ENCODE data around the gene GRIN2D. TPM values are rescaled to one million over a fixed set of nuclear protein-coding genes. Genes with fewer than 3 reads are reported as not detected.

GRIN2D gene
- total RNA-seq, 4 donors from 2014 or later: 0.27 to 0.47 TPM; not detected in 2

DNA sequence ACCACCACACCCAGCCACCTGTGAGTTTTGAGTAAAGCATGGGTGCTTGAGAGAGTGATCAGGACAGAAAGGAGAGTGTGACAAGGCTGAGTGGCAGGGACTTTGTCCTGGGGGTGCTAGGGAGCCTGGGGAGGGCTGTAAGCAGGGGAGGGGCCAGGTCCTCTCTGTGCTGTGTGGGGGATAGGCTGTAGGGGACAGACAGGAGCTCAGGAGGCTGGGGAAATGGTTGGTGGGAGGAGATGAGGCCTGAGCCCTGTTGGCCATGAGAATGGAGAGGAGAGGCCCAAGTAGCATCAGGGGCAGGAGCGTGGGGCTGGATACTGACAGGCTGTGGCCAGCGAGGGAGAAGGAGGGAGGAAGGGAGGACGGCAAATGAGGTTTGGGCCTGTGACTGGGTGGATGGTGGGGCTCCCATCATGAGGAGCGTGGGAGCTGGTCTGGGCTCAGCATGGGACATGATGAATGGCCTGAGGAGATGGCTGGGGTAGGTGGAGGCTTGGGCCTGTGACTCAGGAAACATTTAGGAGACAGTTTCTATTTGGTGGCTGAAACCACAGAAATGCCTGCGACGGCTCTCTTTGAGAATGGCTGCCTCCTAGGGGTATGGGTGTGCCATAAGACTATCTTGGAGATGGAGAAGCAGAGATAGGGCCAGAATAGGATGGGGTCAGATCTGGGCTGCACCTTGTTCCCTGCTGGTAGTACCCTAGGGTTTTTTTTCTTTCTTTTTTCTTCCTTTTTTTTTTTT is 25.0 kb downstream of the GRIN2D start:
- peaks cover 0 to 17% (median 6%) of the 10 kb centered on the region in 4 donors for H3K4me1 ChIP-seq
- no peaks in the 10 kb centered on the region for H3K27me3 ChIP-seq
- H3K36me3 ChIP-seq: no peaks in the 10 kb centered on the region
- no peak overlapping the region for H3K4me3 ChIP-seq
- H3K27ac ChIP-seq: no peak overlapping the region
- no peaks in the 10 kb centered on the region for H3K9me3 ChIP-seq
- no peak for TF ChIP-seq POLR2A (IDR thresholded peaks at IDR 0.05)
- TF ChIP-seq, protein P1, sequence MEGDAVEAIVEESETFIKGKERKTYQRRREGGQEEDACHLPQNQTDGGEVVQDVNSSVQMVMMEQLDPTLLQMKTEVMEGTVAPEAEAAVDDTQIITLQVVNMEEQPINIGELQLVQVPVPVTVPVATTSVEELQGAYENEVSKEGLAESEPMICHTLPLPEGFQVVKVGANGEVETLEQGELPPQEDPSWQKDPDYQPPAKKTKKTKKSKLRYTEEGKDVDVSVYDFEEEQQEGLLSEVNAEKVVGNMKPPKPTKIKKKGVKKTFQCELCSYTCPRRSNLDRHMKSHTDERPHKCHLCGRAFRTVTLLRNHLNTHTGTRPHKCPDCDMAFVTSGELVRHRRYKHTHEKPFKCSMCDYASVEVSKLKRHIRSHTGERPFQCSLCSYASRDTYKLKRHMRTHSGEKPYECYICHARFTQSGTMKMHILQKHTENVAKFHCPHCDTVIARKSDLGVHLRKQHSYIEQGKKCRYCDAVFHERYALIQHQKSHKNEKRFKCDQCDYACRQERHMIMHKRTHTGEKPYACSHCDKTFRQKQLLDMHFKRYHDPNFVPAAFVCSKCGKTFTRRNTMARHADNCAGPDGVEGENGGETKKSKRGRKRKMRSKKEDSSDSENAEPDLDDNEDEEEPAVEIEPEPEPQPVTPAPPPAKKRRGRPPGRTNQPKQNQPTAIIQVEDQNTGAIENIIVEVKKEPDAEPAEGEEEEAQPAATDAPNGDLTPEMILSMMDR (IDR thresholded peaks at IDR 0.05): no peak
- no peak for DNase-seq

DNA sequence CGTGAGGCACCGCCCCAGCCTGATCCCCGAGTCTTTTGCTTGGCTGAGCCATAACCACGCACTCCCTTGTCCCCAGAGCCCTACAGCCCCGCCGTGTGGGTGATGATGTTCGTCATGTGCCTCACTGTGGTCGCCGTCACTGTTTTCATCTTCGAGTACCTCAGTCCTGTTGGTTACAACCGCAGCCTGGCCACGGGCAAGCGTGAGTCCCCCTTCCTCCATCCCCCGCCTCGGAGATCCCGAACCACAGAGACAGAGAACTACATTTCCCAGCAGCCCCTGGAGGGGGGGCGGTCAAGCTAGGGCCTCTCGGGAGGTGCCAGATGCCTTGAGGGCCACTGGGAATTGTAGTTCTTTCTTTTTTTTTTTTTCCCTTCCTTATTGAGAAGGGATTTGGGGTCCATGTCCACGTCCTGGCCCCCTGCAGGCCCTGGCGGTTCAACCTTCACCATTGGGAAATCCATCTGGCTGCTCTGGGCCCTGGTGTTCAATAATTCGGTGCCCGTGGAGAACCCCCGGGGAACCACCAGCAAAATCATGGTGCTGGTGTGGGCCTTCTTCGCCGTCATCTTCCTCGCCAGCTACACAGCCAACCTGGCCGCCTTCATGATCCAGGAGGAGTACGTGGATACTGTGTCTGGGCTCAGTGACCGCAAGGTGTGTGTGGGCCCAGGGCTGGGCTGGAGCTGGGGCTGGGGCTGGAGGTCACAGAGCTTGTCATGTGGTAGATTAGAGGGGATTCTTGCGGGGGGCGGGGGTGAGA is 25.9 kb downstream of the GRIN2D start:
- TF ChIP-seq, protein P1 (IDR thresholded peaks at IDR 0.05): no peak
- TF ChIP-seq POLR2A (IDR thresholded peaks at IDR 0.05): no peak
- H3K4me3 ChIP-seq: peak overlapping the region in 1 of 4 donors; percentile 29
- no peak overlapping the region for H3K27ac ChIP-seq
- DNase-seq: peak in 2 of 3 donors; percentile 67 to 88
- H3K9me3 ChIP-seq: no peaks in the 10 kb centered on the region
- H3K36me3 ChIP-seq: no peaks in the 10 kb centered on the region
- H3K4me1 ChIP-seq: peaks cover 0 to 17% (median 6%) of the 10 kb centered on the region in 4 donors
- no peaks in the 10 kb centered on the region for H3K27me3 ChIP-seq

DNA sequence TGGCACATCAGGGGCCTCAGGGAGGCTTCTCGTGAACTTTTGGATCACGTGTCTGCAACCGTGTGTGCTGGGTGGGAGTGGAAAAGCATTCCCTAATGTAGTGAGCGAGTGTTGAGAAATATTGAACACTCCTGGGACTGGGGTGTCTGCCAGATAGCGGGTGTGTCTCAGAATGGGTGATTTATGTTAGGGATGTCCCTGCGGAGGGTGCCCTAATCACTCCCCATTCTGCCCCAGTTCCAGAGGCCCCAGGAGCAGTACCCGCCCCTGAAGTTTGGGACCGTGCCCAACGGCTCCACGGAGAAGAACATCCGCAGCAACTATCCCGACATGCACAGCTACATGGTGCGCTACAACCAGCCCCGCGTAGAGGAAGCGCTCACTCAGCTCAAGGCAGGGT is 28.1 kb downstream of the GRIN2D start:
- H3K4me1 ChIP-seq: no peaks in the 10 kb centered on the region
- H3K36me3 ChIP-seq: no peaks in the 10 kb centered on the region
- no peak overlapping the region for H3K27ac ChIP-seq

DNA sequence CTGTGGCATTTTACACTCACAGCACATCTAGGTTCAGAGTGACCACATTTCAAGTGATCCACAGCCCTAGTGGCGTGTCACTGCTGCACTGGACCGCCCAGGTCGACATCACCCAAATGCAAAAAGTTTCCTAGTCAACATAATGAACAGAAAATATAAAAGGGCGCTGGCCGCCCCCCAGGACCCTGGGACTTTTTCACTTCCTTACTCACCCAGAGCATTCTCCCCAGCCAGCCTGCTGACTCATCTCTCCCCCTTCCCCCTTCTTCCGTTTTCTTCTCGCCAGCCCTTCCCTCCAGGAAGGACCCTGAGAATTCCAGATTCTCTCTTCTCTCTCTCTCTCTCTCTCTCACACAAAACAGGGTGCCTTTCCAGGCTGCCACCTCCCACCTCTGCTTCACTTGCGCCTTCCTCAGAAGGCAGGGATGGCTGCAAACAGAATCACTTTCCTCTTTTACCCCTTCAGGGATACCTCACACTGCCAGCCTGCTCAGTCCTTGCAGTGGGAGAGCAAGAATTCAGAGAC is 31.3 kb downstream of the GRIN2D start:
- no peak for TF ChIP-seq POLR2A (IDR thresholded peaks at IDR 0.05)
- TF ChIP-seq, protein P1 (IDR thresholded peaks at IDR 0.05): no peak
- H3K4me1 ChIP-seq: no peaks in the 10 kb centered on the region
- H3K27ac ChIP-seq: no peak overlapping the region
- no peaks in the 10 kb centered on the region for H3K36me3 ChIP-seq
- H3K9me3 ChIP-seq: no peaks in the 10 kb centered on the region
- no peak for DNase-seq
- no peaks in the 10 kb centered on the region for H3K27me3 ChIP-seq
- H3K4me3 ChIP-seq: no peak overlapping the region

More for the DNA sequence above, 28.1 kb downstream of the GRIN2D start:
- Histone ChIP-seq H3K27me3 (no peaks in the 10 kb centered on the region), H3K9me3 (no peaks in the 10 kb centered on the region), H3K4me3 (no peak overlapping the region)
- no peak for DNase-seq
- TF ChIP-seq, protein P1 (IDR thresholded peaks at IDR 0.05): no peak
- no peak for TF ChIP-seq POLR2A (IDR thresholded peaks at IDR 0.05)

DNA sequence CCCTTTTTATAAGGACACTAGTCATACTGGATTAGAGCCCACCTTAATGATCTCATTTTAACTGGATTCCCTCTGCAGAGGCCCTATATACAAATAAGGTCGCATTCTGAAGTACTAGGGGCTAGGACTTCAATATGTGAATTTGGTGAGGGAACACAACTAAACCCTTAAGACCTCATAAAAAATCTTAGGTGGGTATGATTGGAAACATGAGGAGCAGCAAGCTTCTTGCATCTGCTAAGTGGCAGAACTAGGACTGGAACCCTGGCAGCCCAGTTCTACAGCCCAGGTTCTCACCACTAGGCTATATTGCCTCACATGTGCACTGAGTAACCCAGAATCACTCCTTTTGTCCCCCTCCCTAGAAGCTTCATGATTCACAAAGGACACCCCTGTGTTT is 35.2 kb downstream of the GRIN2D start:
- Histone ChIP-seq H3K4me1 (no peaks in the 10 kb centered on the region), H3K27me3 (no peaks in the 10 kb centered on the region), H3K9me3 (no peaks in the 10 kb centered on the region), H3K27ac (no peak overlapping the region), H3K4me3 (no peak overlapping the region), H3K36me3 (no peaks in the 10 kb centered on the region)
- DNase-seq: no peak
- TF ChIP-seq, protein P1 (IDR thresholded peaks at IDR 0.05): no peak
- no peak for TF ChIP-seq POLR2A (IDR thresholded peaks at IDR 0.05)

All from Peyer's patch (tissue), 4 donors.